ENCODE results near the gene RGCC. TPM values are rescaled to one million over a fixed set of nuclear protein-coding genes. Genes with fewer than 3 reads are reported as not detected.
"Not testable (repeated sequence)": the region's sequence is repeated elsewhere in the genome, so short reads cannot be mapped to it uniquely, and the experiment has no call there.

Gene RGCC
- total RNA-seq, 4 donors from 2014 or later: 4.6 to 65.2 (median 10.8) TPM

DNA sequence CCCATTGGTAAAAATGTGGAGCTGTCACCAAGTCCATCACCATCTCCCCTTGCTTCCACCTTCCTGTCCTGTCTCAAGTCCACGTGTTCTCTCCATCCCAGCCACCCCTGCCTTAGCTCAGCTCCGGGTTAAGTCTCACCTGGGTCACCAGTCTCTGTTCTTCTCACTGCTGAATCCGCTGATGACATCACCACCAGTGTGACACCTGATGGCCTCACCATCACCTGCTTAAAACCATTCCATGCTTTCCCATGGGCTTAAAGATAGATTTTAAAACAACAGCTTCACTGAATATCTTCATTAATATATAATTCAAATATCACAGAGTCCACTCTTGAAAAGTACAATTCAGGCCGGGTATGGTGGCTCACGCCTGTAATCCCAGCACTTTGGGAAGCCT is 42.1 kb downstream of the RGCC start:
- H3K4me3 ChIP-seq: no peak overlapping the region
- DNase-seq: no peak
- TF ChIP-seq, protein P1, sequence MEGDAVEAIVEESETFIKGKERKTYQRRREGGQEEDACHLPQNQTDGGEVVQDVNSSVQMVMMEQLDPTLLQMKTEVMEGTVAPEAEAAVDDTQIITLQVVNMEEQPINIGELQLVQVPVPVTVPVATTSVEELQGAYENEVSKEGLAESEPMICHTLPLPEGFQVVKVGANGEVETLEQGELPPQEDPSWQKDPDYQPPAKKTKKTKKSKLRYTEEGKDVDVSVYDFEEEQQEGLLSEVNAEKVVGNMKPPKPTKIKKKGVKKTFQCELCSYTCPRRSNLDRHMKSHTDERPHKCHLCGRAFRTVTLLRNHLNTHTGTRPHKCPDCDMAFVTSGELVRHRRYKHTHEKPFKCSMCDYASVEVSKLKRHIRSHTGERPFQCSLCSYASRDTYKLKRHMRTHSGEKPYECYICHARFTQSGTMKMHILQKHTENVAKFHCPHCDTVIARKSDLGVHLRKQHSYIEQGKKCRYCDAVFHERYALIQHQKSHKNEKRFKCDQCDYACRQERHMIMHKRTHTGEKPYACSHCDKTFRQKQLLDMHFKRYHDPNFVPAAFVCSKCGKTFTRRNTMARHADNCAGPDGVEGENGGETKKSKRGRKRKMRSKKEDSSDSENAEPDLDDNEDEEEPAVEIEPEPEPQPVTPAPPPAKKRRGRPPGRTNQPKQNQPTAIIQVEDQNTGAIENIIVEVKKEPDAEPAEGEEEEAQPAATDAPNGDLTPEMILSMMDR (IDR thresholded peaks at IDR 0.05): no peak
- no peak for TF ChIP-seq POLR2A (IDR thresholded peaks at IDR 0.05)
- H3K27me3 ChIP-seq: no peaks in the 10 kb centered on the region
- H3K36me3 ChIP-seq: no peaks in the 10 kb centered on the region
- no peak overlapping the region for H3K27ac ChIP-seq
- H3K4me1 ChIP-seq: peaks cover 0 to 20% (median 4%) of the 10 kb centered on the region in 4 donors
- no peaks in the 10 kb centered on the region for H3K9me3 ChIP-seq

GRCh38 chr13:41500511-41500910 is 43.2 kb downstream of the RGCC start:
- no peaks in the 10 kb centered on the region for H3K9me3 ChIP-seq
- H3K27ac ChIP-seq: peak overlapping the region in 1 of 4 donors; percentile 58
- peak in 2 of 3 donors; percentile 62 to 72 for DNase-seq
- H3K36me3 ChIP-seq: no peaks in the 10 kb centered on the region
- H3K4me1 ChIP-seq: peaks cover 0 to 20% (median 4%) of the 10 kb centered on the region in 4 donors
- TF ChIP-seq, protein P1 (IDR thresholded peaks at IDR 0.05): no peak
- TF ChIP-seq POLR2A (IDR thresholded peaks at IDR 0.05): no peak
- H3K4me3 ChIP-seq: no peak overlapping the region
- H3K27me3 ChIP-seq: no peaks in the 10 kb centered on the region

- no peak for DNase-seq
- H3K4me1 ChIP-seq: peaks cover 0 to 20% (median 4%) of the 10 kb centered on the region in 4 donors
- no peaks in the 10 kb centered on the region for H3K27me3 ChIP-seq
- peak overlapping the region in 1 of 4 donors; percentile 58 for H3K27ac ChIP-seq
- no peak for TF ChIP-seq POLR2A (IDR thresholded peaks at IDR 0.05)
- TF ChIP-seq, protein P1 (IDR thresholded peaks at IDR 0.05): no peak
- H3K4me3 ChIP-seq: no peak overlapping the region
- H3K36me3 ChIP-seq: no peaks in the 10 kb centered on the region
- no peaks in the 10 kb centered on the region for H3K9me3 ChIP-seq
Observed at GRCh38 chr13:41501281-41501680, 43.9 kb downstream of the RGCC start.

DNA sequence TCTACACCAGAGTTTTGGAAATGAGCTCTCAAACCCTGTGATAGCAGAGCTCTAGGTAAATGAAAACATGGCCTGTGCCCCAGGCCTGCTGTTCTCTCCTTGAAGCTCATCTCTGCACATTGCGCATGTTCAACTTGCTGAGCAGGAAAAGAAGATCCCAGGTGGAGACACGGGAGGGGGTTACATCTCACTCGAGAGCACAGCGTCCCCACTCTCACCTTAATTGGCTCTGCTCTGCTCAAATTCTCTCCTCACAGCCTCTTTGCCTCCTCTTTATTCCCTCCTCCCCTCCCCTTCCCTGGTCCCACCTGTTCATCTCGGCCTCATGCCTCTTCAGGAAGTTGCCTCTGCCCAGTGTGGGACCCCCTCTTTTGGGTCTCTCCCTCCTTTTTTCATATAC is 44.7 kb downstream of the RGCC start:
- peaks cover 0 to 20% (median 4%) of the 10 kb centered on the region in 4 donors for H3K4me1 ChIP-seq
- H3K27me3 ChIP-seq: no peaks in the 10 kb centered on the region
- H3K4me3 ChIP-seq: no peak overlapping the region
- H3K9me3 ChIP-seq: no peaks in the 10 kb centered on the region
- DNase-seq: no peak
- no peak for TF ChIP-seq POLR2A (IDR thresholded peaks at IDR 0.05)
- TF ChIP-seq, protein P1 (IDR thresholded peaks at IDR 0.05): no peak
- H3K36me3 ChIP-seq: no peaks in the 10 kb centered on the region
- peak overlapping the region in 1 of 4 donors; percentile 58 for H3K27ac ChIP-seq

- peak in 2 of 3 donors; percentile 79 to 80 for DNase-seq
- Histone ChIP-seq H3K9me3 (no peaks in the 10 kb centered on the region), H3K27me3 (no peaks in the 10 kb centered on the region), H3K36me3 (no peaks in the 10 kb centered on the region), H3K4me1 (peaks cover 0 to 20% (median 4%) of the 10 kb centered on the region in 4 donors), H3K4me3 (no peak overlapping the region), H3K27ac (peak overlapping the region in 1 of 4 donors; percentile 58)
- TF ChIP-seq, protein P1 (IDR thresholded peaks at IDR 0.05): no peak
- no peak for TF ChIP-seq POLR2A (IDR thresholded peaks at IDR 0.05)
Observed at GRCh38 chr13:41502673-41503072, 45.3 kb downstream of the RGCC start.

GRCh38 chr13:41503356-41503755 is 46.0 kb downstream of the RGCC start:
- TF ChIP-seq, protein P1 (IDR thresholded peaks at IDR 0.05): no peak
- TF ChIP-seq POLR2A (IDR thresholded peaks at IDR 0.05): no peak
- Histone ChIP-seq H3K4me3 (no peak overlapping the region), H3K36me3 (no peaks in the 10 kb centered on the region), H3K27ac (peak overlapping the region in 1 of 4 donors; percentile 33), H3K9me3 (no peaks in the 10 kb centered on the region), H3K27me3 (no peaks in the 10 kb centered on the region), H3K4me1 (peaks cover 0 to 20% (median 4%) of the 10 kb centered on the region in 4 donors)
- no peak for DNase-seq

DNA sequence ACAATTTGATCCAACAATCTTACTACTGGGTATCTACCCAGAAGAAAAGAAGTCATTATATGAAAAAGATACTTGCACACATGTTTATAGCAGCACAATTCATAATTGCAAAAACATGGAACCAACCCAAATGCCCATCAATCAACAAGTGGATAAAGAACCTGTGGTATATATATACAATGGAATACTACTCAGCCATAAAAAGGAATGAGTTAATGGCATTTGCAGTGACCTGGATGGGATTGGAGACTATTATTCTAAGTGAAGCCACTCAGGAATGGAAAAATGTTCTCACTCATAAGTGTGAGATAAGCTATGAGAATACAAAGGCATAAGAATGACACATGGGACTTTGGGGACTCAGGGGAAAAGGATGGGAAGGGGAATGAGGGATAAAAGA is 47.3 kb downstream of the RGCC start:
- H3K36me3 ChIP-seq, H3K27me3 ChIP-seq, DNase-seq, H3K27ac ChIP-seq, H3K4me3 ChIP-seq, H3K9me3 ChIP-seq: not testable (repeated sequence)
- H3K4me1 ChIP-seq: peaks cover 0 to 20% (median 4%) of the 10 kb centered on the region in 4 donors

Measured in Peyer's patch (tissue), 4 donors.